ENCODE data around the gene GUK1.

GUK1 gene, protein sequence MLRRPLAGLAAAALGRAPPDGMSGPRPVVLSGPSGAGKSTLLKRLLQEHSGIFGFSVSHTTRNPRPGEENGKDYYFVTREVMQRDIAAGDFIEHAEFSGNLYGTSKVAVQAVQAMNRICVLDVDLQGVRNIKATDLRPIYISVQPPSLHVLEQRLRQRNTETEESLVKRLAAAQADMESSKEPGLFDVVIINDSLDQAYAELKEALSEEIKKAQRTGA

DNA sequence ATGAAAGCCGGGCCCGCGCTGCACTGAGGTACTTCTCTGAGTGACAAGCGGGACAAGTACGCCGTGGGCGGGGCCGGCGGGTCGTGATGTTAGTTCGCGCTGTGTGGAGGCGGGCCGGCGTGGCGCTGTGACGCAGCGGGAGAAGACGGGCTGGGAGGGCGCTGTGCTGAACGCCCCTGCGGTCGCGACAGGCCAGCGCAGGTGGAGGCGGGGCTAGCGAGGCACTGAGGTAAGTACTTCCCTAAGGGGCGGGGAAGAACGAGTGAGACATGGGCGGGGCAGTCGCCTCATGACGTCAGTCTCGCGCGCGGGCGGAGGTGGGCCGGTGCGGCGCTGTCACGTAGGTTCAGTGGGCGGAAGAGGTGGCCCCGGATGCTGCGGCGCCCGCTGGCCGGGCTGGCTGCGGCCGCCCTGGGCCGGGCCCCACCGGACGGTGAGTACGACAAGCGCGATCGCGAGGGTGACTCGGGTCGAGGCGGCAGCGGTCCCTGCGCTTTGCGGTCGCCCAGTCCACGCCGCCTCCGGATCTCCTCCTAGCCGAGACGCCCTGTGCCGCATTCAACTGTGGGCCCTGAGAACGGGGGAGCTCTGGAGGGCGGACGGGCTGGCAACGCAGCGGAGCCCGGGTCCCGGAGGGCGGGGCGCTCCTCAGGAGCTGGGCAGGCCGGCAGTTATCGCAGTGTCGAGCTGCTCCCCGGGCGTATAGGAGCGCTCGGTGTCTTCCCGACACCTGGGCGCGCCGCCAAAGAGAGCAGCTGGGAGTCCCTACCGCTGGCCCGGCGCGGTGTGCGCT is at the start of gene GUK1:
GUK1 (plus strand) TSS at position 349 of the 793 bp plus-strand sequence; CDS start at position 373, 24 bp downstream.
- peak; percentile 99 for DNase-seq

DNA sequence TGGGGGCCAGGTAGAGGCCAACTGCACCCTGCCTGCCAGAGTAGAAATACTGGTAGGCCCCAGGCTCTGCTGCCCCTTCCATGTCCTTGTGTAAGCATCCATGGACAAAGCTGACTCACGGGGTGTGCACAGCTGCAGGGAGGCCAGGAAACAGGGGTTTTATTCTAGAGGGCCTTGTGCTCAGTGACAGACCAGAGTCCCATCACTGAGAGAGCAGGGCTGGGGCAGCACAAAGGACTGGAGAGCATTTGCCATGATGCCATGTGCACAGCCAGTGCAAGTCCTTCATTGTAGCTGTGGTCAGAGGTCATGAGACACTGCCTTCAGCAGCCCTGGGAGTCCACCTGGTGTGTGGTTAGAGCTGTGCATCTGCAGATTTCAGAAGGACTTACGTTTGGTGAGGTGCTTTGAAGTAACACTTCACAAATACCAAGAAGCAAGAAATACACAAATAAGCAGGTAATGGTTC is 49.4 kb upstream of the GUK1 start:
- no peak for DNase-seq

DNA sequence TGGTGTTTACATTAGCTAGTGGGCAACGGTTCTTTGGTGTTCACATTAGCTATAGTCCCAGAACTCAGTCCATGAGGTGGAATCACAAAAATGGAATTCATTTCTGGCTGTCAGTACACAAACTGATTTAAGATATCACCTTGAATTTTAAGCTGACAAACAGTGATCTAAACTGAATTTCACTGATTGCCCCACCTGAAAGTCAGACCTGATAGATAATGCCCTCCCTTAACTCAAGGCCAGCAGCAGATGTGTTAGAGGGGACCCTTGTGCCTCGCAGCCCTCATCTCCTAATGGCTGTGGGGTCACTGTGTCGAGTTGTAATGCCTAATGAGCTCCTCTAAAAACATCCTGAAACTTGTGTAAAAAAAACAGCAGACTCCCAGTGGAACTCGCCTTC is 49.0 kb upstream of the GUK1 start:
- no peak for DNase-seq

DNA sequence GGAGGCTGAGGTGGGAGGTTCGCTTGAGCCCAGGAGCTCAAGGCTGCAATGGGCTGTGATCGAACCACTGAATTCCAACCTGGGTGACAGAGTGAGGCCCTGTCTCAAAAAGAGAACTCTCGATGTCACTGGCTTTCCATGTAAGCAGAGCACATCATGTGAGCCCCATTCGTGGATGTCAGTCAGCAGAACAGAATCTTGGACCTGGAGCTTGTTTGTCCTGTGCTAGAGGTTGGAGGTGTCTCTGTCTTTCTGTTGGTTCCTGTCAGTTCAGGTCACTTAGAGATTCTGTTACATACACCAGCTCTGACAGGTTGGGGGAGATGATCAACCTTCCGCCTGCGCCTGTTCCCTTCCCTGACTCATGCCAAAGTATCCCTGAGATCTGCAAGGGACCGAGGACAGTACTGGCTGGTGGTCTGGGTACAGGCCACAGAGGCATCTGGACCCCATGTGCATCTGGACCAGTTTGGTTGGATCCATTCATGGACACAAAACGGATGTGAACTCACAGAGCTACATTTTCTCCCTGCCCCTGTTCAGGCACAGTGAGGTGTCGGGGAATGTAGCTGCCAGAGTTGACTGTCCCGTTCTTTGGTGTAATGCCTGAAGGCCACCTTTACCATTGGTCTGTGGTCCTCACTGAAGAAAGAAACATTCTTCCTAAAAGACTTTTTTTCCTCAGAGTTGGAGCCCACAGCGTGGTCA is 47.6 kb upstream of the GUK1 start:
- DNase-seq: no peak

DNA sequence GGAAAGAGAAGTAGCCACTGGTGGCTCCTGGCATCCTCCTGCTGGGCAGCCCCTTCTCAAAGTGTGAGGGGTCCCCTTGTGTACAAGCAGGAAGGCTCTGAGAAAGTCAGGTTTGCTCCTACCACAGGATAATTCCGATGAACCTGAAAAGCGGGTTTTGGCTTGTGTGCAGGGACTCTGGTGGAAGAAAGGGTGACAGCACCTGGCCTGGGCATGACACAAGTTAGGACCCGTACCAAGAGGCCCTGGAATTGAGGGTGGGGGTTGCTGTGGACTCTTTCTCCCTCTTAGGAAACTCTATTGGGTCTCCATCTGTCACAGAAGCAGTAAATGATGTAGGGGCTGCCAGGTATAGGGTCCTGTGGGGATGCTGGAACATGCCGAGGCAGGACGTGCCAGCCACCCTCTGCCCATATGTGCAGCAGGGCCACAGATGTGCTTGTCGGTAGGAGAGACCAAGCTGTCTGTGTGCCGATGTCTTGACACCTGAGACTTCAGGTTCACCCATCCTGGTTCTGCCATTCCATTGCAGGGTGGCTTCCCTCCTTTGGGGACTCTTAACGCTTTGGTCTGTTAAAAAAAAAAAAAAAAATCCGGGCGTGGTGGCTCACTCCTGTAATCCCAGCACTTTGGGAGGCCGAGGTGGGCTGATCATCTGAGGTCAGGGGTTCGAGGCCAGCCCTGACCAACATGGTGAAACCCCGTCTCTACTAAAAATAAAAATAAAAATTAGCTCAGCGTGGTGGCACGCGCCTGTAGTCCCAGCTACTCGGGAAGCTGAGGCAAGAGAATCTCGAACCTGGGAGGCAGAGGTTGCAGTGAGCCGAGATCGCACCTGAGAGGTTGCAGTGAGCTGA is 46.8 kb upstream of the GUK1 start:
- DNase-seq: peak; percentile 82

DNA sequence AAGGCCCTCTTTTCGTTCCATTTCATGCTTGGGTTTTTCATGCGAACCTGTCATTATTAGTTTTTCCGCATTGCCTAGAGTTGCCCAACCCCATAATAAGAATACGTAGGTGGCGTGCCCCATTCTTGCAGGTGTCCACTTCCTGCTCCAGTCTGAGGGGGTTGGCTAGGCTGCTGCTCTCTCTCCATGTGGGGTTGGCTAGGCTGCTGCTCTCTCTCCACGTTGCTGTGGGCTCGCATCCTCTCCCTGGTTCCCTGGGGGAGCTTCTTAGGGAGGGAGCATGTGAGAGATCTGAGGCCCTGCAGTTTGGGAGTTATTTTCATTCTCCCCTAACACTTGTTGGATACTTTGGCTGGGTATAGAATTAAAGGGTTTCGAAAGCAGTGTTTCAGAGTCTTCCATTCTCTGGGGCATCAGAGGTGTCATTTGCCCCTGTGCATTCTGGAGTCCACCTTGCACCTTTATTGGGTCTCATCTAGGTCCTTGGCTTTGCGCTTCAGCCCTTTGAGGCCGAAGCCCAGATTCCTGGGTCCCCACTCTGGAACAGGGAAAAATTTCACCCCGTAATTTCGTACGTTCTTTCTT is 45.6 kb upstream of the GUK1 start:
- DNase-seq: no peak

DNA sequence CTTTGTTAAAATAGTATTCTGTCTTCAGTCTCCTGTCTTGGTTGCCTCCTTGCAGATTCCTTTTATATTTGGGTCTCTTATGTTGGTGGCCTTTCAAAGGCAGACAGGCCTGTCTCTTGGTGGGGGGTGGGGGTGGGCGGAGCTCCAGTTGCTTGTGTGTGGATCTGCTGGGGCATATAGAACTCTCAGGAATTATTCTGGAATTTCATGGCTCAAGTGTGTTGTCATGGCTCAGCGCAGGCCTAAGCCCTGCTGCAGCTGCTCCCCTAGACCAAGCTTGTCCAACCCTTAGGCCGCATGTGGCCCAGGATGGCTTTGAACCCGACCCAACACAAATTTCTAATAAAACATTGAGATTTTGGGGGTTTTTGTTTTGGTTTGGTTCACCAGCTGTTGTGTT is 44.9 kb upstream of the GUK1 start:
- DNase-seq: no peak

DNA sequence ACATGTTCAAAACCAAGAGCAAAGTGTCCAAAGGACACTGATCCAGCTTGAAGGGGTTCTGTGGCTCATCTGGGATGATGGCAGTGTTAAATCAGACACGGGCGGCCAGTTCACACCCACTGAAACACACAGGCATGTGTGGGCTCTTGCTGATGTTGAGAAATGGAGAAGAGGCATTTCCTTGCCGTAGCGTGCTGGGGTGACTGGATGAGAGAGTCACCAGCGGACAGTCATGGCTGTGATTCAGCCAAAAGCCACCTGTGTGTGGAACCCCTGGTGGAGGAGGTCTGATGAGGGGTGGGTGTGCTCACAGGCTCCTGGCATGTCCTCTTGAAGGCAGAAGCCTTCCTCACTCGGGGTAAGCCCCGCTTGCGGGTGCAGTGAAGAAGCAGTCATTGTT is 44.1 kb upstream of the GUK1 start:
- DNase-seq: no peak

DNA sequence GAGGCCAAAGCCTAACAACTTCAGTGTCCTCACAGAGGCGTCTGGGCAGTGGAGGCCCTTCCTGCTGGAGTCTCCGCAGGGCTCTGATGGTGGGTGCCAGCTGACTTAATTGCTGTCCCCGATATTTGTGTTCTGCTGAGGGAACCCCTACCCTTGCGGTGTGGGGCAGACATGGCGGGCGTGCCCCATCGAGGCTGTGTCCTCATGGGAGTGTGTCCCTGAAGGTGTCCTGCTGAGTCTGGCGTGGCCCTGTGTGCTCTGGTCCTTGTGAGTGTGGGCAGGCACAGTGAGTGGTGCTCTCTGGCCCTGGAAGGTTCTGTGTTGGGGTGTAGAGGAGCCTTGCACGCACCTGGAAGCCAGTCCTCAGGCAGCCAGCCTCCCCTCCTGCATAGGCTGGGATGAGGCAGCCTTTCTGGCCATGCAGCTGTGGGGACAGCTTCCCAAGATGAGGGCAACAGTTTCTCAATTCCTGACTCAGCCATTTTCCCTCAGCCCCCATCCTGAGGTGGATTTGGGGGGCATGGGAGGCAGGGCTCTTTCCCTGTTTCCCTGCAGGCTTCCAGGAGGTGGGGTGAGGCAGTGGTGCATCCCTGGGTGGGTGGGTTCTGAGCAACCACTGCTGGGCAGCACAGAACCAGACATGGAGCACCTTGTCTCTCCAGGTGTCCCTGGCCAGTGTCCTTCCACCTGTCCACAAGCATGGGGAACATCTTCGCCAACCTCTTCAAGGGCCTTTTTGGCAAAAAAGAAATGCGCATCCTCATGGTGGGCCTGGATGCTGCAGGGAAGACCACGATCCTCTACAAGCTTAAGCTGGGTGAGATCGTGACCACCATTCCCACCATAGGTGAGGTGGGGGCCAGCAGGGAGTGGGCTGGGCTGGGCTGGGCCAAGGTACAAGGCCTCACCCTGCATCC is 43.4 kb upstream of the GUK1 start:
- DNase-seq: no peak

DNA sequence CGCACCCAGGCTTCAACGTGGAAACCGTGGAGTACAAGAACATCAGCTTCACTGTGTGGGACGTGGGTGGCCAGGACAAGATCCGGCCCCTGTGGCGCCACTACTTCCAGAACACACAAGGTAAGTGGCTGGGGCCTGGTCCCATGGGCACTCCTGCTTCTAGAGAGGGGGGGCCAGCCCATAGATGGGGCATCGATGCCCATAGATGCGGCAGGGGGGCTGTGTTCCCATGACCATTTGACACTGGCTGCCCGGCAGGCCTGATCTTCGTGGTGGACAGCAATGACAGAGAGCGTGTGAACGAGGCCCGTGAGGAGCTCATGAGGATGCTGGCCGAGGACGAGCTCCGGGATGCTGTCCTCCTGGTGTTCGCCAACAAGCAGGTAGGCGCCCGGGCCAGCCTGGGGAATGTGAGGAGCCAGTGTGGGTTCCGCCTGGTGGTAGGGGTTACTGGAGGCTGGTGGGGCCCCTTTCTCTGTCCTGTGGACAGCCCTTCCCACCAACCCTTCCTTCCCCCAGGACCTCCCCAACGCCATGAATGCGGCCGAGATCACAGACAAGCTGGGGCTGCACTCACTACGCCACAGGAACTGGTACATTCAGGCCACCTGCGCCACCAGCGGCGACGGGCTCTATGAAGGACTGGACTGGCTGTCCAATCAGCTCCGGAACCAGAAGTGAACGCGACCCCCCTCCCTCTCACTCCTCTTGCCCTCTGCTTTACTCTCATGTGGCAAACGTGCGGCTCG is 42.6 kb upstream of the GUK1 start:
- DNase-seq: no peak

DNA sequence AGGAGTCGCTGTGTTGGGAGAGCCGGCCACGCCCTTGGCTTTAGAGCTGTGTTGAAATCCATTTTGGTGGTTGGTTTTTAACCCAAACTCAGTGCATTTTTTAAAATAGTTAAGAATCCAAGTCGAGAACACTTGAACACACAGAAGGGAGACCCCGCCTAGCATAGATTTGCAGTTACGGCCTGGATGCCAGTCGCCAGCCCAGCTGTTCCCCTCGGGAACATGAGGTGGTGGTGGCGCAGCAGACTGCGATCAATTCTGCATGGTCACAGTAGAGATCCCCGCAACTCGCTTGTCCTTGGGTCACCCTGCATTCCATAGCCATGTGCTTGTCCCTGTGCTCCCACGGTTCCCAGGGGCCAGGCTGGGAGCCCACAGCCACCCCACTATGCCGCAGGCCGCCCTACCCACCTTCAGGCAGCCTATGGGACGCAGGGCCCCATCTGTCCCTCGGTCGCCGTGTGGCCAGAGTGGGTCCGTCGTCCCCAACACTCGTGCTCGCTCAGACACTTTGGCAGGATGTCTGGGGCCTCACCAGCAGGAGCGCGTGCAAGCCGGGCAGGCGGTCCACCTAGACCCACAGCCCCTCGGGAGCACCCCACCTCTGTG is 41.7 kb upstream of the GUK1 start:
- no peak for DNase-seq

DNA sequence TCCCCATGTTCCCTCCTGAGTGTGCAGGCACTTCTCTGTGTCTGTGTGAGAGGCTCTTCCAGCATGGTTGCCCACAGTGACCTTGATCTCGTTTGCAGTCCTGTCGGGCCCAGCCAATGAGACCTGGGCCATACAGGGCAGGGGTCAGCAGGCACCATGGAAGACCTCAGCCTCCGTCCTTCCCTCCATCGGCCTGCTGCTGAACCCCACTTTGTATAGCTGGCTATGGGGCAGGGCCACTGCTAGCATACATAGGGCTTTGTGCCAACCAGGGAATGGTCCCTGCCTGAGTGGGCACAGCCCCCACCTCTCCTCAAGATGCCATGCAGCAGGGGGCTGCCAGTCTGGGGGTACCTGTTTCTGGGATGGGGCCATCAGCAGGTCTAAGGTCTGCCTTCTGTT is 40.7 kb upstream of the GUK1 start:
- no peak for DNase-seq

DNA sequence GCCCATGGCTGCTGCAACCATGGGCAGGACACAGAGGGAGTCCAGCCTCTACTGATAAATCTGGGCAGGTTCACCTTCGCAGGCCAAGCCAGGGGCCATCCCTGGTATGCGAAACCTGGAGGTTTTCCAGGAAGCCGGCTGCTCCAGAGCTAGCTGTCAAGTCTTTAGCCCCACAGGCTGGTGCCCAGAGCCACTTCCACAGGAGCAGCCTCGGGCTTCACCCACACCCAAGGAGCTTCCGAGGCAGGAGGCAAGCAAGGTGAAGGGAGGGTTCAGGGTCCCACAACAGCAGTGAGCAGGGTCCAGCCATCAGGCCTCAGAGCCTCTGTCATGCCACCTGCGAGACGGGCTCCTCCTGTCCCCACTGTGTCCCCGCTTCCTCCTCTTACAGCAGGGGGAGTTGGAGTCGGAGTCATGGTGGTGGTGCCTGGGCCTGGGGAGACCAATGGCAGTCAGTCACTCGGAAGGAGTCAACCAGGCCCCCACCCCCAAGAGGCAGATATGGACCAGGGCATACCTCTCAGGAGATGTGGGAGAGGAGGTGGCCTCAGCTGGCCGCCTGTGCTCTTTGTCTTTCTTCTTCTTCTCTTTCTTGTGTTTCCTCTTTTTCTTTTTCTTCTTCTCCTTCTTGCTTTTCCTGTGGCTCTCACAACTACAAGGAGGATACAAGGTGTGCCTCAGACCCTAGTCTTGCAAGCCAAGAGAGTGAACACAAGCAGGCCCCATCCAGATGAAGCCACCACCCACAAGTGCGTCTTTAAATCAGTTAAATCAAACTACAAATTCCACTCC is 39.1 kb upstream of the GUK1 start:
- no peak for DNase-seq

DNA sequence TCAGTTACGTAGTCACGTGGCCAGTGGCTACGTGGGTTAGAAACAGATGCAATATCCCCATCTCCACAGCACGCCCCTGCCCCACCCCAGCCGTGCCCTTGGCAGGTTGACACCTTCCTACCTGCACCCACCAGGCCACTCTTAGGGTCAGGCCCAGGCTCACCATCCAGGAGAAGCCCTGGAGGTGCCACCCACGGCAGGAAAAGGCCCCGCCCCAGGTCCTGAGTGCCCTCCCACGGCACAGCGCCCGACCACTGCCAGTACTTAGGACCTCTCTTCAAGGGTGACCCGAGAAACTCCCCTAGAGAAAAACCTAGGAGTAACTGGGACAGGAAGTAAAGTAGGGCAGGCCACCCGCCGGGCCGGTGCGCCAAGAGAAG is 38.5 kb upstream of the GUK1 start:
- no peak for DNase-seq

DNA sequence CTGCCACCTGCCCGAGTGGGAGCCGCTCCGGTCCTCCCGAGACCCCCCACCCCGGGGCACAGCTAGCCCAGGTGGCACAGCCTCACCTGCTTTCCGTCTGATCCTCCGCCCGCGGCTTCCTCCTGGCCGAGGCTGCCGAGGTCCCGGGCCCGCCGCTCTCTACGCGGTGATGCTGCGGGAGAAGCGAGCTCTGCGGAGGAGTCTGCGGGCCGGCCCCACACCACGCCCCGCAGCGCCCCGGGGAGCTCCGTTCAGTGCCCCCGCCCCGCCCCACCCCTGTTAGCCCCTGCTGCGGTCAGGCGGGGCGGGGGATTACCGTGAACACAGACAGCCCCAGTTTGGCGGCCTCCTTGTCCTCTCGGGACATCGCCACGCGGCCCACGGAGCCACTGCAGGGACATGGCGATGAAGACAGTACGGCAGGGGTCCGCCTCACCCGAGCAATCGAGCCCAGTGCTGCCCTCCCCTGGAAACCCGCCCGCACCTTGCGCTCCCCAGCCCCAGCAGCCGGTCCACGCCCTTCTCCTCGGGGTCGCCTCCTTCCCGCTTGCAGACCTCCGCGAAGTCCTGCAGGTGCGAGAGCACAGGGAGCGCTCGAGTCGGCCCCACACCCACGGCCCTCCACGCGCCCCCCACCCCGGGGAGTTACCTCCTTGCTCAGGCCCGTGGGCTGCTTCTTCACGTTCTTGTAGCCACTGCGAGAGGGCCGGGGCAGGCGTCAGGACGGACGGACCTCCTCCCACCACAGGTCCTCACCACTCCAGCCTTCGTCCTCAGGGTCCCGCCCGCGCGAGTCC is 37.9 kb upstream of the GUK1 start:
- DNase-seq: peak; percentile 28

DNA sequence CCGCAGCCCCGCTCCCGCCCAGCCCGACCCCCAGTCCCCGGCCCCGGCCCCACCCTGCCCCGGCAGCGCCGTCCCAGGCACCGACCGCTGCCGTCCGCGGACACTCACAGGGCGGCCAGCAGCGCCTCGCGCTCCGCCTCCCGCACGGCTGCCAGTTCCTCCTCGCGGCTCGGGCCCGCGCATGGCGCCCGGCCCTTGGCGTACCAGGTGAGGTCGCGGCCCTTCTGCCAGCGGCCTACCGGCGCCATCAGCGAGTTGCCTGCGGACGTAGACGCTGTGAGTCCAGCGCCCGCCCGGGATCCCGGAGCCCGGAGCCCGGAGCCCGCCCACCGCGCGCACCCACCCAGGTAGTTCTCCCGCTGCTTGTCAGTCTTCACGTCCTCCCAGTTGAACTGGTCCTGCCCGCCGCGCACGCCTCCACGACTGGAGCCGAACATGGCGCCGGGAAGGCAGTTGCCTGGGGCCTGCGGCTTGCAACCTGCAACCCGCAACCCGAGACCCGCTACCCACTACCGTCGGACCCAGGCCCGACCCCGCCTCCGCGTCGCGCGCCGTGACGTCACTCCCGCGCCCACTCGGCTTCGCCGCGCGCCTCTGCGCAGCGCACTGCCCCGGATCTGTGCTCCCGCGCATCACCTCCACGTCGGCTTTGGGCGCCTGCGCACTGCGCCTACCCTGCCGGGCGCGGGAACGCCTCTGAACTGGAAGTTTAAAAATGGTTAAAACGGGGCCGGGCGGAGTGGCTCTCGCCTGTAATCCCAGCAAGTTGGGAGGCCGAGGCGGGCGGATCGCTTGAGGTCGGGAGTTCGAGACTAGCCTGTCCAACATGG is 37.1 kb upstream of the GUK1 start, which contains the start of gene C1orf35:
C1orf35 (minus strand) TSS at position 535 of the 830 bp plus-strand sequence; CDS start at position 437, 98 bp downstream.
- peak; percentile 93 for DNase-seq

DNA sequence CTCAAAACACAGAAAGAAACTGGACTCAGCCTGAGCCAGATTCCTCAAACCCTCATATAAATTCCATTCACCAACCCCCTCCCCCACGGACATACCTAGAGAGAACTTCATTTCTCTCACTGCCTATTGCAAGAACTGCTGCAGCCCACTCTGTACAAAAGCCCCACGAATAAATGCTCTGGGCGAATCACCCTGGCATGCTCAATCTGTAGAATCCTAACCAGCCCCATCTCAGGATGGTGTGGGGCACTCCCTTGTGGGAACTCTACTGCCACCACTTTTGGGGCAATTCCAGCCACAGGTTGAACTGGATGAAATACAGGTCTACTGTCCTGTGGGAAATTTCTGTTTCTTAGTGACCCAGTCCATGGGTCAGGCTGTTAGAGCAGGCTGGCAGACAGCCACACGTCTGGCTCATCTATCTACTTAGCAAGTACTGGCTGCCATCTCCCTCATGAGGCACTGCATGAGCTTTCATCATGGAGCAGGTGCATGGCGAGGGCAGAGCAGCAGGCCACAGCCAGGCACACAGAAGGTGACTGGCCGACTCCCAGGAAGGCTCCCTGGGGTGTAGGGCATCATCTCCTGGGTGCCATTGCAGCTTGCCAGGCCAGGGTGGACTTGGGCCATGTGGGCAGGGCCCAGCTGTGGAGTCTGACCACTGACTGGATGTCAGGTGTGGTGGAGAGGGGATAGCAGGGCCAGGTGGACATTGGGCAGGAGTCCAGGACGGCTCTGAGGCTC is 35.4 kb upstream of the GUK1 start:
- no peak for DNase-seq

Data from NCI-H2171 (cell line).